Panc1 (cell line): ENCODE results near the gene MDM2.
A peak's percentile ranks its signal among the peaks of the same experiment; 100 is the strongest.

Experiments
- CTCF ChIP-seq: fragments of 450-650 bp; IDR thresholded peaks from 2 replicates; pipeline ENCODE4 v1.5.1; 2017; ENCODE audit warnings: mild to moderate bottlenecking
- POLR2AphosphoS5 ChIP-seq: IDR thresholded peaks from 2 replicates; pipeline ENCODE4 v1.6.1; 2012; ENCODE audit warnings: mild to moderate bottlenecking, low read depth, low read length, moderate library complexity
- SIN3A ChIP-seq: IDR thresholded peaks from 2 replicates; pipeline ENCODE4 v1.6.1; 2012; ENCODE audit warnings: low read depth, mild to moderate bottlenecking, low read length, moderate library complexity, borderline replicate concordance; ENCODE audit not compliant: insufficient read depth
- TCF7L2 ChIP-seq: IDR thresholded peaks from 2 replicates; pipeline ENCODE4 v1.6.1; 2011; ENCODE audit warnings: mild to moderate bottlenecking, low read depth, low read length, inconsistent platforms
- TF ChIP-seq, protein P1 (sequence below), 2 experiments: IDR thresholded peaks; 2 replicates each; pipeline ENCODE4 v1.6.1; 2011 to 2012; ENCODE audit warnings: low read depth in 2 of 2, control low read depth in 1 of 2, low read length in 1 of 2, mild to moderate bottlenecking in 1 of 2, moderate library complexity in 1 of 2; ENCODE audit not compliant: insufficient read depth in 1 of 2

DNA sequence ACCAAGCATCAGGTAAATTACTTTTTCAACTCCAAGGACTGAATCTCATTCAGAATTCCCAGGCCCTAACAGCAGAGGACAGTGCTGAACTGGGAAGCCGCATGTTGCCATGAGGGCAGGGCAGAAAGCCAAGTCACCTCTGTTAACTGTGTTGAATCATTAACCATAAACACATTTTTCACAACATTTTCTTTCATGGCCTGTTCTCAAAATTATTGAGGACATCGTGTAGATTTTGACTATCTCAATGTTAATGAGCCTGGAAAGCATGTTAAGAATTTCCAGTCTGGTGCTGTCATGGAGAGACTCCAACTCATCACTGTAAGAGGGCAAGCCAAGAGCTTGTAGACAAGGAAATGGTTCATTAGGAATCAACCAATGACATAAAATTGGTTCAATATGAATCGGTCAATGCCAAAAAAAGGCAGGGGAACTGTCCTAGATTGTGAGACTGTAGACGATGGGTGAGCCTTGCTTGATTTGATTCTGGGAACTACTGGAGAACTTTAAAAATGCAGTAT lies 91.3 kb downstream of the MDM2 start:
- TF ChIP-seq CTCF (peak; percentile 34), POLR2AphosphoS5 (no peak), TCF7L2 (no peak), SIN3A (no peak)
- TF ChIP-seq, protein P1, sequence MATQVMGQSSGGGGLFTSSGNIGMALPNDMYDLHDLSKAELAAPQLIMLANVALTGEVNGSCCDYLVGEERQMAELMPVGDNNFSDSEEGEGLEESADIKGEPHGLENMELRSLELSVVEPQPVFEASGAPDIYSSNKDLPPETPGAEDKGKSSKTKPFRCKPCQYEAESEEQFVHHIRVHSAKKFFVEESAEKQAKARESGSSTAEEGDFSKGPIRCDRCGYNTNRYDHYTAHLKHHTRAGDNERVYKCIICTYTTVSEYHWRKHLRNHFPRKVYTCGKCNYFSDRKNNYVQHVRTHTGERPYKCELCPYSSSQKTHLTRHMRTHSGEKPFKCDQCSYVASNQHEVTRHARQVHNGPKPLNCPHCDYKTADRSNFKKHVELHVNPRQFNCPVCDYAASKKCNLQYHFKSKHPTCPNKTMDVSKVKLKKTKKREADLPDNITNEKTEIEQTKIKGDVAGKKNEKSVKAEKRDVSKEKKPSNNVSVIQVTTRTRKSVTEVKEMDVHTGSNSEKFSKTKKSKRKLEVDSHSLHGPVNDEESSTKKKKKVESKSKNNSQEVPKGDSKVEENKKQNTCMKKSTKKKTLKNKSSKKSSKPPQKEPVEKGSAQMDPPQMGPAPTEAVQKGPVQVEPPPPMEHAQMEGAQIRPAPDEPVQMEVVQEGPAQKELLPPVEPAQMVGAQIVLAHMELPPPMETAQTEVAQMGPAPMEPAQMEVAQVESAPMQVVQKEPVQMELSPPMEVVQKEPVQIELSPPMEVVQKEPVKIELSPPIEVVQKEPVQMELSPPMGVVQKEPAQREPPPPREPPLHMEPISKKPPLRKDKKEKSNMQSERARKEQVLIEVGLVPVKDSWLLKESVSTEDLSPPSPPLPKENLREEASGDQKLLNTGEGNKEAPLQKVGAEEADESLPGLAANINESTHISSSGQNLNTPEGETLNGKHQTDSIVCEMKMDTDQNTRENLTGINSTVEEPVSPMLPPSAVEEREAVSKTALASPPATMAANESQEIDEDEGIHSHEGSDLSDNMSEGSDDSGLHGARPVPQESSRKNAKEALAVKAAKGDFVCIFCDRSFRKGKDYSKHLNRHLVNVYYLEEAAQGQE (IDR thresholded peaks at IDR 0.05; ENCODE audit: insufficient read depth in 1 of 2, low read depth in 2 of 2, low read length in 1 of 2): no peak
